Fibroblast of the conjunctiva (primary cell): ENCODE measurements around the gene SCAMP3.
"Not testable (repeated sequence)": the region's sequence is repeated elsewhere in the genome, so short reads cannot be mapped to it uniquely, and the experiment has no call there.

ENCODE experiments used
- DNase-seq: peaks from one replicate; pipeline ENCODE4 v3.0.0-alpha.2; 2010; ENCODE audit warnings: low read depth

Gene SCAMP3

DNA sequence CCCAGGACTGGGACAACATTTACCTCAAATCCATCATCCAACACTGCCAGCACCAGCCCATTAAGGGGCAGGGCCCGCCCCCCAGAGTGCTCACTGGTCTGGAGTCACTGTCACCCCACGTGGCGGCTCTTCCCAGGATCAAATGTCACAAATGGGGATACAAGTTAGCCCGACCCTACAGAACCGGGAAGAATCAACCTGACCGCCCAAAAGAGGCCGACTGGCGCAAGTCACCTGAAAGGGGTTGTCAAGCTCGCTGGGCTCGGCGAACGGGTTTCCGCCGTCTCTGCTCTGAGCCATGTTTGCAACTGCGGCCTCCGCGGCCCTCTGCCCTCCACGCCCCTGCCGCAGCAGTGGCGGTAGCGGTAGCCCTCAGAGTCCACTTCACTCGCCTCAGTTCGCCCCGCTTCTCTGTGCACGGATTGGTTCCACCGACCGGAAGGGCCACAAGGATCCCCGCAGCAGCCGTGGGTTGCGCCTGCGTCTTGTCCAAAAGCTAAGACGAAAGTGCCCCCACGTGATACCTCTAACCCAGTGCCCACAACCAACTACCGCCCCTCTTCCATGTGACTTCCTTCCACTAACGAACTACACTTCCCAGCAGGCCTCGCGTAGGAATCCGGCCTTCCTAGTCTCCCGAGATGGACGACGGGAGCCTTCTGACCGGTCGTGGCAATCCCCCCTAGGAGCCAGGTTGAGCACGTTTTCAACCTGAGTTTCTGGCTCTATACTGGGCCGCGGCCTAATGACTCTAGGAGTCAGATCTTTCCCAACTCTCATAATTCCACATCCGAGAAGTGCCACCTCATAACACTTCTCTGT lies at the start of gene SCAMP3:
Gene SCAMP3 (minus strand): TSS at position 509 of the 822 bp plus-strand sequence. CDS start 209 bp downstream, at position 300.
- peak; percentile 97 for DNase-seq

DNA sequence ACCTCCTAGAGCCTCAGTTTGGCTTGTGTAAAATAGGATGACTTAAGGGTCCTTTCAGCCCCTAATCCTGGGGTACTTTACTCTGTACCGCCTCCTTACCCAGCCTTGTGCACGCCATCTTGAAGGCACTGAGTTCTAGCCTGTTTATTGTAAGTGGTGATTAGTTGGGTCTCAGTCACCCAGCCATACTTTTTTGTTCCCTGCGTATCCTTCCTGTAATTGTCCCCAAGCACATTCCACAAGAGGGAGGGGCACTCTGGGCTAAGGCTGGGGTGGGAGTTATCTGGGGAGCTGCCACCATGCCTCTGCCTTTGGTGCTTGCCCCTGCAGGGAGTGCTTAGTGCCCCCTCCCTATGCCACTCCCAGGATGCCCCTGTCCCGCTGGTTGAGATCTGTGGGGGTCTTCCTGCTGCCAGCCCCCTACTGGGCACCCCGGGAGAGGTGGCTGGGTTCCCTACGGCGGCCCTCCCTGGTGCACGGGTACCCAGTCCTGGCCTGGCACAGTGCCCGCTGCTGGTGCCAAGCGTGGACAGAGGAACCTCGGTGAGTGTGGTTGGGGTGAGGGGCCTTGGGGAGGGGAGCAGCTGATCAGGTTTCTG lies 47.4 kb upstream of the SCAMP3 start:
- no peak for DNase-seq

DNA sequence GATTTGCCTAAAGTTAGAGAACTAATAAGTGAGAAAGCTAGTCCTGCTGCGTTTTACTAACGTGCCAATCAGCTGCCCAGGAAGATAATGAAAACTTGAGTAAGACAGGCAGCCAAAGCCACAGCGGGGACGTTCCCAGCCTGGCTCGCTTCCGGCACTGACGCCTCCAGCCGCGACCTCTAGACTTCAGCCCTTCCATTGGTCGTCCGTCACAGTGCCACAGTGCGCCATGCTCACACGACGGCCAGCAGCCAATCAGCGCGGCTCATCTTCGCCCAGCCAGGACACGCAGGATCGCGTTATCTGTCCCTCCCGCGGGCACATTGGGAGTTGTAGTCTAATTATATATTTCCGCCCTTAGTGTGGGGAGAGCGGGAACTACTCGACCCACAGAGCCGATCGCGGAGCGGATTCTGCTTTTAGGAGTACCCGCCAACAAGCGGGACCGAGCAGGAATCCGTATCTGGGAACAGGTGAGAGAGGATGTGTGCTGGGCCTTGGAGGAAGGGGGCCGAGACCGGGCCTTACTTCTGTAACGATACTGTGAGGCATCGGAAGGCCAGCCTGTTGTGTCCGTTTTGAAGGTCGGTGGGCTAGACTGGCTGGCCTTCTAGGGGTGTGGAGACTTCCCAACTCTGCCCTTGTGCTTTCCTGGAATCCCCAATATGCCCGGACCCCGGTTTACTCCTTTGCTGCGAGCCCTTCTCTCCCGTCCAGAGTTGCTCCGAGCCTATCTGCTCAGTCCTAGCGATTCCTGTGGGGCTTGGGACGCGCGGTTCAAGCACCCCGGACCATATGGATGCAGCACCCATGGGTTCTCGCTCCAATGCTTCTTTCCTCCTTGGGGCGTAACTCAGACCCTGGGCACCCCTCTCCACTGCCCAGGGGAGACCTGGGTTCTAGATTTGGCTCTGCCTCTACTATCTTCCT lies 46.6 kb upstream of the SCAMP3 start, which contains the start of gene FDPS:
Gene FDPS (plus strand): TSS at position 374 of the 930 bp plus-strand sequence. CDS start 924 bp downstream, outside the sequence.
- peak; percentile 99 for DNase-seq

DNA sequence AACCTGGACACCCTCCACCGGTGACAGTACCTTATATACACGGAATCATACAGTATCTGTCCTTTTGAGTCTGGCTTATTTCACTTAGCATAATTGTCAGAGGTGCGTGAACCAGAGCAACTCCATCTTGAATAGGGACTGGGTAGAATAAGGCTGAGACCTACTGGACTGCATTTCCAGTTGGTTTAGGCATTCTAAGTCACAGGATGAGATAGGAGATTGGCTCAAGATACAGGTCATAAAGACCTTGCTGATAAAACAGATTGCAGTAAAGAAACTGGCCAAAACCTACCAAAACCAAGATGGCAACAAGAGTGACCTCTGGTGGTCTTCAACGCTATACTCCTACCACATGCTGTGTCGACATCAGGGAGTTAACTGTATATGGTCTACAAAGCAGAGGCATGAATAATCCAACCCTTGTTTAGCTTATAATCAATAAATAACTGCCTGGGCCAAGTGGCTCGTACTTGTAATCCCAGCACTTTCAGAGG lies 45.1 kb upstream of the SCAMP3 start:
- DNase-seq, result peak; percentile 29

DNA sequence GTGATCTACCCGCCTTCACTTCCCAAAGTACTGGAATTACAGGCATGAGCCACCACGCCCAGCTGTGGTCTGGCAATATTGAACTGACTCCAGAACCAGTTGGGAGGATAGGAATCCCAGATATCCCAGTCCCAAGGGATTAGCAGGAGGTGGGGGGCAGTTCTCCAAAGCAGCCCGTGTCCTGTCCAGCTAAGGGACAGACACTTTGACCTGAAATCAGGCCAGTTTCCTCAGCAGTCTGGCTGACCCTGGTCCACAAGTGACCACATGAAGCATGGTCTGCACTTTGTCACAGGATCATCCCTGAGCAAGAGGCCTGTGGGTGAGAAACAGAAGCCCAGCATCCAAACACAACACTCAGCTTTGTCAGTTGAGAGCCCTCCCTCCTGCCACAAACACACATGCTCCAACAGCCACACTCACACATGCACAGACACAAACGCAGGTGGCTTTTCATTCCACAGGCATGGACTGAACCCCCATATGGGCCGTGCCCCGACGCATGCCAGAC lies 43.8 kb upstream of the SCAMP3 start:
- no peak for DNase-seq

DNA sequence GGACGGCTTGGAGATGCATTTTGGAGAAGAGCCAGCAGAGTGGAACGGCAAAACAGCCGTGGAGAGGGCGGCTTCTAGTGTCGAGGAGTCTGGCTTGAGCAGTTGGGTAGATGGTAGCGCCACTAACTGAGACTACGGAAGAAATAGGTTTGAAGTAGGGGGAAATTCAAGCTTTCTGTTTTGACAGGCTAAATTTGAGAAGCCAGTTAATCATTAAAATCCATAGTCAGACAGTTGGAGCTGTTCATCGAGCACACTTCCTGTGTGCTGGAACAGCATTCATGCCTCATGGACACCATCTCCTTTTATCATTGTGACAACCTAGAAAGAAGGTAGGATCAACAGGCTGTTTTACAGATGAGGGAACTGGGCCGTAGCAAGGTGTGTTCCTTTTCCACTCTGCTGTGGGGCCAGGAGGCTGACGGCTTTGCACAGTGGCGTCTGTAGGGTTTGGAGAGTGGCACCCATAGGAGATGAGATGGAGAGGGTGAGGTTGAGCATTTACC lies 42.5 kb upstream of the SCAMP3 start:
- no peak for DNase-seq

DNA sequence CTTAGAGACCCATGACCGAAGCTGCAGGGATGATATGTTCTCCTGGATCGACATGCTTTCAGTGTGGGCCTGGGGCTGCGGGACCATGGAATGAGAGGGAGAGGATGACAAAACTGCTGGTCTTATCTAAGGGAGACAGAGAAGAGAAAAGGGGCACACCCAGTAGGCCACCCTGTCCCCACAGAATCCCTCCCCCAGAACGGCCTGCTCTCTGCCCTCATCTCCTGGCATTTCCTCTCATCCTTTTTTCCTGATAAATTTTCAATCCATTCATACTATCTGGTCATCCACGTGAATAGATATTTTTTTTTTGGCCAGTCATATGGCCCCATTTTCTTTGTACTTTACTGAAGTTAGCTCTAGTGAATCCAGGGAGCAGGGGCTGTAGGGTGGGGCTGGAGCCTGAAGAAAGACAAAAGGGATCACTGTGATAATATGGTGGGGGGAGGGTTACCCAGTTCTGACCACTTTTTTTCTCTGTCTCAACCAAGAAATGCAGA lies 39.2 kb upstream of the SCAMP3 start, which contains the start of gene PKLR:
Gene PKLR (minus strand): TSS at position 97 of the 500 bp plus-strand sequence. CDS start 43 bp downstream, at position 54.
- DNase-seq, result no peak

DNA sequence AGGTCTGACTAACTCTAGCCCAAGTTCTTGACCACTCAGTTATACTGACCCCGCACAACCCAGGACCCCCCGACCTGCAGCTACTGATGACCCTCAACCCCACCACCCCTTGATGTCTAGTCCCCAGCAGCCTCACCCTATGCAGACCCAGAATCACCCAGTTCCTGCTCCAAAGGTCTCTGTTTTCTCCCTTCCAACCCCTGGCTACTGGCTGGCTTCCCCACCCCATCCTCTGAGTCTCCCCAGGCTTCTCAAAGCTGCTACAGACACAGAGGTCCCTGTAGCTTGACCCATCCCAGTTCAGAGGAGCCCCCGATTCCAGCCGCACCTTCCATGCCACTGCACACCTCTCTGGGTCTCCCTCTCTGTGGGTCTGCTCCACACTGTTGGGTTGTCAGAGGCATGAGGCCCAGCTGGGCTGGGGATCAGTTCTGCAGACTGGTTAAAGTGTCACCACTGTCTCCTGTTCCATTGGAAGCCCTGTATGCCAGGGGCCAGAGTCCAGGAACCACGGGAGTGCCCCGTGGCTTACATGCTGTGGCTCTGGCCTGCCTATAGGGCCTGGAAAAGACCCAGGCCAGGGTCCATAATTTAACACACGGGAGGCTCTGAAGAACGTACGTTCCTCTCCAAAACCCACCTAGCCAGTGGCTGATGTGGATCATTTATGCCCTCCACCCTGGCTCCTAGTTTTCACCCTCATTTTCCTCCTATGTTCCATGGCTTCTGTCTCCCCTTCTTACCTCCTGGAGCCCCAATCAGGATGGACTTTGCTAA lies 38.6 kb upstream of the SCAMP3 start:
- no peak for DNase-seq

DNA sequence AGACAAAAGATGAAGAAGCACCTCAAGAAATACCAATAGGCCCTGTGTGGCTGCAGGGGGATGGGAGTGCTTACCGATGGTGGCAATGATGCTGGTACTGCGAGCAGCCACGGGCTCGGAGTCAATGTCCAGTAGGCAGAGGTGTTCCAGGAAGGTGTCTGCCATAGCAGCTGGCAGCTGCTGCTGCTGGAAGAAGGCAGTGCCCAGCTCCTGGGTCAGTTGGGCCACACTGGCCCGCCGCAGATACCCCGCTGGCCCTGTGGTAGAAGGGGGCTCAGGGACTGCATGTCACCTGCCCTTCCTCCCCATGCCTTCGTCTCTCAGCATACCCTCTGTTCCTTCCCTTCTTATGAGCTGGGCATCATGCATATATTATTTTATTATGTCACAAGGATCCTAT lies 37.9 kb upstream of the SCAMP3 start:
- no peak for DNase-seq

DNA sequence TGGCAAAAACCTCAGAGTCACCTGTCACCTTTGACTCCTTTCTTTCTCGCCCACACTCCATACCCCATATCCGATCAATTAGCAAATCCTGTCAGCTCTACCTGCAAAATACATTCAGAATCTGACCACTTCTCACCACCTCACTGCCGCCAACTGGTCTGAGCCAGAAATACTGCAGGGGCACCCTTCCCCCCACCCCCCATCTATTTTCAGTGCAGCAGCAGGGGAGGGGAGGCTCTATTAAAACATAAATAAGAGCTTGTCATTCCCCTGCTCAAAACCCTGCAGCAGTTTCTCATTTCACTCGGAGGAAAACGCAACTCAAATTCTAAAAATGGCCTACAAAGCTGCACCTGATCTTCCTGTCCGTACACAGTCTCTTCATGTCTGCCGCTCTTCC lies 35.2 kb upstream of the SCAMP3 start:
- no peak for DNase-seq

DNA sequence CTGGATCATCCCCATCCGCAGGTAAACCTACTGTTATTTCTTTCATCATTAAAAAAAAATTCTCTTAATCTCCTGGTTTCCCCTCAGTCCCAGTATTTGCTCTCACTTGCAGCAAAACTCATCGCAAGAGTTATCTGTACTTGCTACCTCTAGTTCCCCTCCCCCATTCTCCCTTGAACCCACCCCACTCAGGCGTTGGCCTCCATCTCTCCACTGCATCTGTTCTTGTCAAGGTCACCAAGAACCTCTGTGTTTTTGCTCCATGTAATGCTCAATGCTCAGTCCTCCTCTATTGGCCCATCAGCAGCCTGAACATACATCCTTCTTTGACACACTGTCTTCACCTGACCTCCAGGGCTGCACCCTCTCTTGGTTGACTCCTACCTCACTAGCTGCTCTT lies 34.5 kb upstream of the SCAMP3 start:
- no peak for DNase-seq

DNA sequence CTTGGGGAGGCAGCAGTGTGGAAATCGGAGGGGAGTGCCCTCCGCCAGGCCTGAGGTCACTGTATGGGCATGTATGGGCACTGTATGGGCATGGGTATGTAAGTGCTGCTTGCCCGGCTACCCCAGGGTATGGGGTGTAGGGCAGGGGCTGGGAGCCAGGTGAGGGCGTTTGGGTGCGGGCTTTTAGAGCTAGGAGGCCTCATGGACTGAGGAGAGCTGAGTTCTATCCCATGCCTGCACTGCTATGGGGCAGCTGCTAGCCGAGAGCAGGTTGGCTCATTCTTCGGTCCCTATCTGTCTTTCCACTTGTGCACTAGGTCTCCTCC lies 33.7 kb upstream of the SCAMP3 start:
- DNase-seq, result no peak

DNA sequence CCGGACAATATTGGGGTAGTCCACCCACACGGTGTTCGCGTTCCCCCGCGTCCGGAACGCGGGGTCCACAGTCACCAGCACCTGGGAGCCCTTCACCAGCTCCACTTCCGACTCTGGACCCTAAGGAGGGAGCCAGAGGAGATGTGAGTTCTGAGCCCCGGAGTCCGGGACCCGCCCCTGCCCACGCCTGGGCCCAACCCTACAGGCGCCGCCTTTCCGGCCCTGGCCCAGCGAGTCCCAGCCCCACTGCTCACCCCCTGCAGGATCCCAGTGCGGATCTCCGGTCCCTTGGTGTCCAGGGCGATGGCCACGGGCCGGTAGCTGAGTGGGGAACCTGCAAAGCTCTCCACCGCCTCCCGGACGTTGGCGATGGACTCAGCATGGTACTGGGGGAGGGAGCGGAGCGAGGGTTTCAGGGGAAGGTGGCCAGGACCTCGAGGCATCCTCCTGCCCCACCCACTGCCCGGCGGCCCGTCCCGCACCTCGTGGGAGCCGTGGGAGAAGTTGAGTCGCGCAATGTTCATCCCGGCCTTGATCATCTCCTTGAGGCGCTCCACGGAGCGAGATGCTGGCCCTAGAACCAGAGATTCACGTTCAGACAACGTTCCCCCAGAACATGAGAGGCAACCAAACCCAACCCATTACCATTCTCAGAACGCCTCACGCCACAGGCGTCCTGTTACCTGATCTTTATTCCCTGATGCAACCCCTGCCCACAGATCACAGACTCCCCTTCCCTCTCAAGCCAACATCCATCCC lies 33.2 kb upstream of the SCAMP3 start:
- DNase-seq, result no peak

DNA sequence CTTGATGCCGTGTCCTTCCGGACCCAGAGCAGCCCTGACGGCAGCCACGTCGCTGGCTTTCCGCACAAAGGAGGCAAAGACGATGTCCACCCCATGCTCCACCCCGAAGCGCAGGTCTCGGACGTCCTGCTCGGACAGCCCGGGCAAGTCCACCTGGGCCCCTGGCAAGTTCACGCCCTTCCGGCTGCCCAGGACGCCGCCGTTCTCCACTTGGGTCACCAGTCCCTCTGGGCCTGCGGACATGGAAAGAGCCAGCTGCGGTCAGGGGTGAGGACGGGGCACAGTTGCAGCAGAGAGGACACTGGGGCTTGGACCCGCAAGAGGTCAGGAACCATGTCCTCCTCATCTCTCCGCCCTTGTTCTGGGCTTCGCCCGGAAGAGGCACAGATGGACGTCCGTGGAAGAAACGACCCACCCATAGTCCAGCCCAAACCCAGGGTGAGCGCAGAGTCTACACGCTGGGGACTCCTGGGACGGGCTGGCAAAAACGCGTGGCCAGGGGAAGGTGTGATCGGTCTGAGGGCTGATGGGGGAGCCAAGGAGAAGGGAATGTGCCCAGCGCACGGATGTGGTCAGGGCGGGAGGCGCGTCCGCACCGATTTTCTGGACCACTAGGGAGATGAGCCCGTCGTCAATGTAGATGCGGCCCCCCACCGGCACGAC lies 32.5 kb upstream of the SCAMP3 start:
- no peak for DNase-seq

DNA sequence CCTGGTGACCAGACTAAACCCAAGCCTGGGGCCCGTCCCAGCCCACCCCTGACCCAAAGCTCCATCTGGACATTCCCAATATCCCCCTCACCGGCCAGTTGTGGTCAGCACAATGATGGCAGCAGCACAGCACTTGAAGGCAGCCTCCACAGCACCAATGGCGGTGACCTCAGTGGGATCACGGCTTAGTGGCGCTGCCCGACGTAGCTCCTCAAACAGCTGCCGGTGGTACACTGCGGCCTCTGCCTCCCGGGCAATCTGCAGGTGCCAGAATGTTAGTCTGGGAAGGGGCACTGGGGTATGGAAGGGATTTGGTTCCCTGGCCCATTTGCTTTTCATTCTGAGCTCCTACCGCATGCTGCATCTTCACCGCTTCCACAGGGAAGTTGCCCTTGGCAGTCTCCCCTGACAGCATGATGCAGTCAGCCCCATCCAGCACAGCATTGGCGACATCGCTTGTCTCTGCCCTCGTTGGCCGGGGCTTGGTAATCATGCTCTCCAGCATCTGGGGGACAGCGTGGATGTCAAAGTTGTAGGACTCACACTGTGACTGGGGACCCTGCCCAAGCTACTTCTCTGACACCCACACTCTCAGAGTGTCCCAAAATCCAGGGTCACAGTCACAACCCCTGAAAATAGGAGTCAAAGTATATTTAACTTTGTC lies 31.1 kb upstream of the SCAMP3 start:
- no peak for DNase-seq

DNA sequence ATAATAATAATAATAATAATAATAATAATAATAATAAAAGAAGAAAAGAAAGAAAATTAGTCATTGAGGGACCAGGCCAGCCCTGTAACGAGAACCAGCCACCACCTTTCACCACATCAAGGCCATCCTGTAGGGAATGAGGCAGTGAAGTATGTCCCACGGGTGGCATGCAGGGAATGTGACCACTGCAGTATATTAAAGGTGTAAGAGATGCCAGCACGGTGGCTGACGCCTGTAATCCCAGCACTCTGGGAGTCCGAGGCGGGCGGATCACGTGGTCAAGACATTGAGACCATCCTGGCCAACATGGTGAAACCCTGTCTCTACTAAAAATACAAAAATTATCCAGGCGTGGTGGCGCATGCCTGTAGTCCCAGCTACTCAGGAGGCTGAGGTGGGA lies 28.8 kb upstream of the SCAMP3 start:
- DNase-seq, result not testable (repeated sequence)

DNA sequence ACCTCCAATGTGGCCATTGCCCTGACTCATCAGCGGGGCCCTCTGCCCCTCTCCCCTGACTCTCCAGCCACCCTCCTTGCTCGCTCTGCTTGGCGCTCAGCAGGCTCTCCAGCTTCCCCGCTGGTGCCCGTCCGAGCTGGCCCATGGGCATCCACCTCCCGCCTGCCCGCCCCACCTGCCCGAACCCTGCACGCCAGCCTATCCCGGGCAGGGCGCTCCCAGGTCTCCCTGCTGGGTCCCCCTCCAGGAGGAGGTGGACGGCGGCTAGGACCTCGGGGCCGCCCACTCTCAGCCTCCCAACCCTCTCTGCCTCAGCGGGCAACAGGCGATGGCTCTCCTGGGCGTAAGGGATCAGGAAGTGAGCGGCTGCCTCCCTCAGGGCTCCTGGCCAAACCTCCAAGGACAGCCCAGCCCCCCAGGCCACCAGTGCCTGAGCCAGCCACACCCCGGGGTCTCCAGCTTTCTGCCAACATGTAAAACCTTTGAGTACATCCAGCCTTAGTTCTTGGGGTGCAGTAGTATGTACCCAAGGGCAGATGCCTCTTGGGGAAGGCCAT lies 25.9 kb upstream of the SCAMP3 start:
- no peak for DNase-seq

DNA sequence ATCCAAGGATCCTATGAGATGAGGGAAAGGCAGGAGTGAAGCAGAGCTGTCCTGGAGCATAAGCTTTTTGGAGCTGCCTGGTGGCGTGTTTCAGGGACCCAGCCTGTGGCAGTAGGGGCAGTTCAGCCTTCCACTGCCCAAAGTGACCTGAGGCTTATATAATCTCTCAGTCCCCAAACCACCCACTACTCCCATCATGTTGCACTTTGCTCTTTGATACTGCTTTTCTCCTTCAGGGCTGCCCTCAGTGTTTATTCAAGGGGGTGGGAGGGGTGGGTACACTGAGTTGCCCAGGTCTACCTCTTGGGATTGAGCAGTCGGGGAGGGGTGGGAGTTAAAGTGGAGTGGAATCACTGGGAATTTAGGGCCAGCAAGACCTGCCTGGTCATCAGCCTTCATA lies 24.4 kb upstream of the SCAMP3 start:
- DNase-seq, result no peak

DNA sequence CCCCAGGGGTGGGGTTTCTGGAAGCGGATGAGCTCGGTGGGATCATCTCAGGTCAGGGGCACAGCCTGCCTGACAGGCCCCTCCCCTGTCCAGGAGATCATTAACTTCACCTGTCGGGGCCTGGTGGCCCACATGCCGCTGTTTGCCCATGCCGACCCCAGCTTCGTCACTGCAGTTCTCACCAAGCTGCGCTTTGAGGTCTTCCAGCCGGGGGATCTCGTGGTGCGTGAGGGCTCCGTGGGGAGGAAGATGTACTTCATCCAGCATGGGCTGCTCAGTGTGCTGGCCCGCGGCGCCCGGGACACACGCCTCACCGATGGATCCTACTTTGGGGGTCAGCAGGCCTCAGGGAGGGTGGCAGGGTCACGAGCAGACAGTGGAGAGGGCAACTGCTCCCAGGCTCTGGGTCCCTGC lies 23.5 kb upstream of the SCAMP3 start:
- no peak for DNase-seq
